RCC 7860 (cell line): ENCODE results near the gene LMX1B.

Source experiments
- DNase-seq: peaks from one replicate; pipeline ENCODE4 v3.0.0-alpha.2; 2015; ENCODE audit warnings: low spot score
- FAIRE-seq: peaks from 2 replicates; lab custom pipeline; 2012; peaks lifted over from hg19 to GRCh38; lab: Jason Lieb, UNC

Gene LMX1B

GRCh38 chr9:126673689-126674364 is 60.1 kb downstream of the LMX1B start:
- no peak for DNase-seq
- no peak for FAIRE-seq

- FAIRE-seq: no peak
Observed at GRCh38 chr9:126674365-126675146, 60.8 kb downstream of the LMX1B start.

DNA sequence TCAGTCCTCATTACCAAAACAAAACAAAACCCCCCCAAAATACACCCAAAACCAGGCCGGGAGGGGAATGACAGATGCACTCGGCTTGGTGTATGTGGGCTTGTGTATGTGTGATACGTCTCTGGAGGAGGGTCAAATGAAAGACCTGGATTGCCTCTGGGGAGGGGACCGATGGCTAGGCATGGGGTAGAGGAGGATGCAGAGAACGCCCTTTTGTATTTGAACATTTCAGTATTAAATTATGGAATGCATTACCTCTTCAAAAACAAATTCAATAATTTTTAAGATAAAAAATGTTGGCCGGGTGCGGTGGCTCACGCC is 61.4 kb downstream of the LMX1B start:
- FAIRE-seq (no peak), DNase-seq (no peak)

More at GRCh38 chr9:126674365-126675146, 60.8 kb downstream of the LMX1B start:
- no peak for DNase-seq

GRCh38 chr9:126676102-126676684 is 62.5 kb downstream of the LMX1B start:
- DNase-seq: no peak
- no peak for FAIRE-seq

- DNase-seq: no peak
- no peak for FAIRE-seq
Observed at GRCh38 chr9:126676685-126677143, 63.0 kb downstream of the LMX1B start.

GRCh38 chr9:126677188-126678084 is 63.7 kb downstream of the LMX1B start:
- FAIRE-seq (no peak), DNase-seq (no peak)

- FAIRE-seq (no peak), DNase-seq (no peak)
Observed at GRCh38 chr9:126678989-126679388, 65.3 kb downstream of the LMX1B start.

- FAIRE-seq: no peak
Observed at GRCh38 chr9:126681336-126681735, 67.6 kb downstream of the LMX1B start.

DNA sequence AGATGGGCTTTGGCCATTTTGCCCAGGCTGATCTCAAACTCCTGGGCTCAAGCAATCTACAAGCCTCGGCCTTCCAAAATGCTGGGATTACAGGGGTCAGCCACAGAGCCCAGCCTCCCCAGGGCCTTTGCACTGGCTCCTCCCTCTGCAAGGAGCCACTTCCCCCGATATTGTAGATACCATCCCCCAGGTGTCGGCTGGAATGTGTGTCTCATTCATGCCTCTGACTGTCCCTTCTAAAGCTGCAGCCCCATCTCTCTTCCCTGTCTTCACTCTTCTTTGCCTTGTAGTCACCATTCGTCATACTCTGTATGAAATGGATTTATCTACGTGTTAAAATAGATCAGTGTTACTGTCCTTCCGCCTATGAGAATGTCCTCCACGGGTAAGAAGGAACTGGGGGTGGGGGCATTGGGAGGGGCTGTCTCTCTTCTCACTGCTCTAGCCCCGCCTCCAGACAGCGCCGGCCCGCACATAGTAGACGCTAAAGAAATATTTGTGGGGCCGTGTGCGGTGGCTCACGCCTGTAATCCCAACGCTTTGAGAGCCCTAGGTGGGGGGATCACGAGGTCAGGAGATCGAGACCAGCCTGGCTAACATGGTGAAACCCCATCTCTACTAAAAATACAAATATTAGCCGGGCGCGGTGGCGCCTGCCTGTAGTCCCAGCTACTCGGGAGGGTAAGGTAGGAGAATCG is 68.5 kb downstream of the LMX1B start:
- no peak for FAIRE-seq
- no peak for DNase-seq

More at GRCh38 chr9:126681336-126681735, 67.6 kb downstream of the LMX1B start:
- DNase-seq: no peak

DNA sequence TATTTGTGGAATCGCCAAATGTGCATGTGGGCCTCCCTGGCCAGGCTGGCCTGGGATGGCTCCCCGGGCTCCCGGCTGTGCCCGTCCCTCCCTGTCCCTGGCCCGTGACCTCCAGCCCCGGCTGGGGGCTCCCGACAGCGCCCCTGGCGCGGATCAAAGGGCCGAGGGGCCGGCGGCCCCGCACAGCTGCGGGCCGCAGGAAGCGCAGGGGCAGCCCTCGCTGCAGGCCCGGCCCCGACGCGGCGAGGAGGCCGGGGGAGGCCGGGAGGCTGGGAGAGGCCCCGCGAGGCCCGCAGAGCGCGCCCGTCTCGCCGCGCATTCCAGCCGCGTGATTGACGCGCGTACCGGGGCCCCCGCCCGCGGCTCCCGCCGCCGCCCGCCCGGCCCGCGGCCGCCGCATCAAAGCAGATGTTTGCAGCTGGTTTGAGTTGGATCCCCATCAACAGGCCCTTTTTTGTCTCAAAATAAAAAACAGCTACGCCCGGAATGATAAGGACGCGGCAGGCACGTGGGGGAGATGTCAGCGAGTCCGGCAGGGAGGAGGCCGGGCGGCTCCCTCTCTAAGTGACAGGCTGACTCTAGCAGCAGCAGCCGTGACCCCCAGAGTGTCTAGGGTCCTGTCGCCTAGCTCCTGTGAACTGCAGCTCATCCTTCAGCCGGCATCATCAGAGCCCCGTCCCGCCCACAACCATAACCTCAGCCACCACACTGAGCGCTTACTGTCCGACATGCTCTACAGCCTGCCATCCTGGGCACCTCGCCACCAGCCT is 69.4 kb downstream of the LMX1B start:
- DNase-seq (no peak), FAIRE-seq (no peak)

- DNase-seq: no peak
- FAIRE-seq: no peak
Observed at GRCh38 chr9:126683698-126684044, 69.9 kb downstream of the LMX1B start.

DNA sequence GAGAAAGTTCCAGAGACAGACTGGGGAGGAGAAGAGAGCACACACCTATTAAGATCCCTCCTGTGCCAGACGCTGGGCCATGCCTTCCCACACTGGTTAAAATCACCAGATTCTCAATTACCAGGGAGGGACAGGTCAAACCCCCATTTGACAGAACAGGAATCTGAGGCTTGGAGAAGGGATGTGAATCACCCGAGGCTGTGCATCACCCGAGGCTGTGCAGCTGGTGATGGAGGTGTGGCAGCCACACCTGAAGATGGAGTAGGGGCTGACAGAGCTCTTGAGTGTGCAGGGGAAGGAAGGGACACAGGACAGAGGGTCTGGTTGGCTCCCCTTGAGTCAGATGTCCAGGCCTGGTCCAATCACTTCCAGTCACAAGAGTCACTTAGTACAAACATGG is 70.6 kb downstream of the LMX1B start:
- no peak for DNase-seq
- FAIRE-seq: no peak

DNA sequence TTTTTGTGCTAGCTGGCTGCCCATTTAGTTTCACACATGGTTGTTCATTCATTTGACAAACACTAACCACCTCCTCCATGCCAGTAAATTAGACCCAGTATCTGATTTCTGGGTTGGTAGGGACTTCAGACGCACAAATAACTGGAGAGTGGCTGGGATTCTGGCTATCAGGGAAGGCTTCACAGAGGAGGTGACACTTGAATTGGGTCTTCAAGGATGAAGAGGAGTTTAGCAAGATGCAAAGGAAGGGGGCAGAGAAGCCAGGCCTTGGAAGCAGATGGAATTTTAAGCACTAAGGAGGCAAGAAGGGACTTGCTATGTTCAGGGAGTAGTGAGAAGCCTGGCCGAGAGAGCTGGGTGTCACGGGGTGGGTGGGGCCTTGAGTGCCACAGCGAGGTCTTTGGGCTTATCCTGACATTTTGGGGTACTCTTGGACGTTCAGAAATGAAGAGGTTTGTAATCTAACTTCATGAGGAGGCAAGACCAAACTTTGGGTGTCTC is 71.3 kb downstream of the LMX1B start:
- DNase-seq: no peak
- FAIRE-seq: no peak

GRCh38 chr9:126687930-126688461 is 74.3 kb downstream of the LMX1B start:
- no peak for FAIRE-seq
- DNase-seq: no peak

DNA sequence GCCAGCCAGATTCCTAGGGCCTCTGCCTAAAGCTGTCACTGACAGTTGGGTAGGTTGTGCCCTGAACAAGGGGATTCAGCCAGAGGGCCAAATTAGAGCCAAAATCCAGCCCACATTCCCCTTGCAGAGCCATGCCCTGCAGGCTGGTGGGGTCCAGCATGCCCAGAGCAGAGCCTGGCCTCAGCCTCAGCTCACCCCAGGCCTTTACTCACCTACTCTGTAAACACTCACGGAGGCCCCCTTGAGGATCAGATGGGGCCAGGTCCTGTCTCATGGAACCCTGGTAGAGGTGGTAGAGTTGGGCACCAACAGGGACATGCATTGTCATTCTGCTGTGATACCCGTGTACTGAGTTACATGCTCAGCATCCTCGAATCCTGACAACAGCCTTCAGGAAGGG is 74.9 kb downstream of the LMX1B start:
- FAIRE-seq (no peak), DNase-seq (no peak)

DNA sequence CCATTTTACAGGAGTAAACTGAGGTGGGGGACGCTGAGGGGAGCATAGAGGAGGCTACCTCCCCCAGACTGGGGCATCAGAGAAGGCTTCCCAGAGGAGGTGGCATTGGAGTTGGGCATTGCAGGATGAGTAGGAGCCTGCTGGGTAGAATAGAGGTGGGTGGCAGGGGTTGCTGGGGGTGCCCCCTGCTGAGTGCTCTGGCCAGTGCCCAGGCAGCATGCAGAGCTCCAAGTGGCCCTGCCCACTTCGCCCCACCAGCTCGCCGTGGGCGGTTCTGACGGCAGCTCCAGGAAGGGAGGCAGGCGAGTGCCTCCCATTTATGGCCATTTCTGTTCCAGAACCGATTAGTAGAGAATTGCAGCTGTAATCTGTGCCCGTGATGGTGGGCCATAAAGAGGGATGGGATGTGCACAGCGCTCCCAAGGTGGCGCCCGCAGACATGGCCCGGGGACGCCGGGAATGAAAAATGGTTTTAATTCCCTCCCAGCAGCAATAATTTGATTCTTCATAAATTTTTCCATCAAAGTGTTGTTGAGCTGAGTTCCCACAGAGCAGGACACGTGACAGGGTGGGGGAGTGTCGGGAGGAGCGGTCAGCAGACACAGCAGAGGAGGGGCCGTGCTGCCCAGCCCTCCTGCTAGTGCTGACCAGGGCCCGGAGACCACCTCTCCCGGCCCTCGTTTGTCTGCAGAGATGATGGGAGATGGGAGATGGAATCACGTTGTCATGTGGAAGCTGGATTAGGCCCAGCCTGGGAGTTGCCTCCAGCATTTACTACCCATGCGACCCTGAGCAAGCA is 75.5 kb downstream of the LMX1B start:
- no peak for FAIRE-seq
- DNase-seq: no peak

DNA sequence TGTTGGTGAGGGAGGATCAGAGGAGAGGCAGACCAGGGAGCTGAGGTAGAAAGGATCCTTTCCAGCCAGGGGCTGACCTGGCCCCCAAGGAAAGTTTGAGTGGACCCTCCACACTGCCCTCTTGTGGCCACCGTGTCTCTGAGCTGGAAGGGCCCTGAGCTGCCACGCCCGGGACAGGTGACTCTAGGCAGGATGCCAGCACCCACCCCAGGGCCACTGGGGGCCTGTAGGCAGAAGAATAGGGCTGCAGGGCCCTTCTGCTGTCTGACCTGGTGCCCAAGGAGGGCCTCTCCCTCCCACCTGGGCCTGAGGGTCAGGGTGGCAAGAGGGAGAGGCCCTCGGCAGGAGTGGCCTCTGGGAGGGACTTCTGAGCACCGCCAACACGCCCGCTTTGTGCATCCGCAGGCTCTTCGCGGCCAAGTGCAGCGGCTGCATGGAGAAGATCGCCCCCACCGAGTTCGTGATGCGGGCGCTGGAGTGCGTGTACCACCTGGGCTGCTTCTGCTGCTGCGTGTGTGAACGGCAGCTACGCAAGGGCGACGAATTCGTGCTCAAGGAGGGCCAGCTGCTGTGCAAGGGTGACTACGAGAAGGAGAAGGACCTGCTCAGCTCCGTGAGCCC is 76.8 kb downstream of the LMX1B start:
- no peak for FAIRE-seq
- no peak for DNase-seq
